Measurements from ENCODE around the gene ANXA8. TPM values are rescaled to one million over a fixed set of nuclear protein-coding genes. Genes with fewer than 3 reads are reported as not detected.
"Not testable (repeated sequence)": the region's sequence is repeated elsewhere in the genome, so short reads cannot be mapped to it uniquely, and the experiment has no call there.

Gene ANXA8
- polyA plus RNA-seq (2012; ENCODE audit: insufficient read depth, insufficient read length): not detected

GRCh38 chr10:47483923-47484322 lies at the start of gene ANXA8:
Gene ANXA8, minus strand, starts transcription at chr10:47484115. Its CDS starts 182 bp downstream, at chr10:47483933.
- not testable (repeated sequence) for H3K4me3 ChIP-seq (ENCODE audit: low read length); DNase-seq (ENCODE audit: low read depth, low spot score)

DNA sequence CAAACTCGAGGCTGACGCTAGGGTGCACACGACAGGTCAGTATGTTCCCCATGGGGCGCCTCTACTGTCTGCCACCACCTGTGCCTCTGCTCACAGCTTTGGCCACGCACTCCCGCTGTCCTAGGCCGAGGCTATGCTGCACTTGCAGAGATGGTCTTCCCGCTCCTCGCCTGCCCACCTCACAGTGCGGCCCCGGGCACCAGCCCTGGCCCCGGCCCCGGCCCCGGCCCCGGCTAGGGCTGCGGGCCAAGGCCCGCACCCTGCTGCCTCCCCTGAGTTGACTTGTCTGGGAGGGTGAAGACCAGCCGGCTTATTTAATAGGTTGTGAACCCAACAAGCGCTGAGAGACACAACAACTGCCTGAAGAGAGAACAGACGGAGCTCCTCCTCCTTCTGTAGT lies 39.6 kb upstream of the ANXA8 start, which contains the start of gene AGAP9:
TSS of gene AGAP9 (minus strand) at position 164 of the 400 bp plus-strand sequence. CDS start at position 52, 112 bp downstream.
- H3K4me3 ChIP-seq (ENCODE audit: low read length); DNase-seq (ENCODE audit: low read depth, low spot score): not testable (repeated sequence)

DNA sequence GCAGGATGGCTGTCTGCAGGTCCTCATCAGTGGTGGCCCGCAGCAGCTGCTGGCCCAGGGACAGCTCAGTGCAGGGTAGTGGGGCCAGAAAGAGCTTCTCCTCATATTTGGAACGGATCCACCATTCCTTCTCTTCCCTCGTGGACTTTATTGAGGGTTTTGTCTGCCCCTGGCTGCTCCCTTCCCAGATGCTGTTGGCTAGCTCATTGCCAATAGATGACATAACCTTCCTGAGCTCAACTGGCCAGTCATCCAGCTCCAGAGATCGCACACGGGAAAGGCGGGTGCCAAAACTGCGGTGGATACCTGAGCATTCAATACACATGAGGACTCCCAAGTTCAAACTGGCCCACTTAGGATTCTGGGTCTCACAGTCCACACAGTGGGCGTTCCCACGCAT lies 18.4 kb upstream of the ANXA8 start:
- not testable (repeated sequence) for DNase-seq (ENCODE audit: low read depth, low spot score); H3K4me3 ChIP-seq (ENCODE audit: low read length)

DNA sequence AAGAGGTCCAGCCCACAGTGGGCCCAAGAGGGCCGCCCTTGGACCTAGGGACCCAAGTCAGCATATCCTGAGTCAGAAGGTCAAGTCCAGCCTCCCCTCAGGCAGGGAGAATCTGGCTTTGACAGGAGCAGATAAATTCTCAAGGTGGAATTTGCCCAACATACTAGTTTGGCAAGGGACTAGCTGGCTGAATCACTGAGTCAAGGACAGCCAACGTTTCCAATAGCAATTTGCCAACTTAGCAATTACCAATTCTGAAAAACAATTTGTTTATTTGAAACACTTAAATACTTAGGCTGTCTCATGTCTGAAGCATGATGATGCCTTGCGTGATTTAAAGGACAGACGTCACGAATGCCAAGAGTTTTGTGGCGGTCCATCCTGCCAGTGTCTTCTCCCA lies 10.3 kb upstream of the ANXA8 start:
- H3K4me3 ChIP-seq (ENCODE audit: low read length); DNase-seq (ENCODE audit: low read depth, low spot score): not testable (repeated sequence)

DNA sequence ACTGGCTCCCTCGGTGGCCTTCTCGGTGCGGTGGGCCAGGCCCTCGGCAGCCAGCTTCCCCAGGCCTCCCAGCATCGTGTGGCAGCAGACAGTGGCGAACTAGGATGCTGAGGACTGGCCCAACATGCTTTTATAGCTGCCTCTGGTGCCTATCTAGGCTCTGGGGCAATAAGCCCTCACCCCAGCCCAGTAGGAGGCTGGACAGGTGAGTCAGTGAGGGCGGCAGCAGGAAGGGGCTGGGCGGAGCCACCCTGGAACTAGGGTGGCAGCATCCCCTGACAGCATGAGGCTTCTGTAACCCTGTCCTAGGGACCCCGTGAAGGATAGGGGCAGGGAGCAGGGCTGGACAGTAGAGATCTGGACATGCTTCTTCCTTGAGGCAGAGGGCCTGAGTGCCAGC lies 7.7 kb upstream of the ANXA8 start, which contains the start of gene FAM25G:
TSS of gene FAM25G (minus strand) at position 101 of the 400 bp plus-strand sequence. CDS start at position 75, 26 bp downstream.
- DNase-seq (ENCODE audit: low read depth, low spot score); H3K4me3 ChIP-seq (ENCODE audit: low read length): not testable (repeated sequence)

GRCh38 chr10:47489630-47490029 lies 5.7 kb upstream of the ANXA8 start:
- DNase-seq (ENCODE audit: low read depth, low spot score); H3K4me3 ChIP-seq (ENCODE audit: low read length): not testable (repeated sequence)

DNA sequence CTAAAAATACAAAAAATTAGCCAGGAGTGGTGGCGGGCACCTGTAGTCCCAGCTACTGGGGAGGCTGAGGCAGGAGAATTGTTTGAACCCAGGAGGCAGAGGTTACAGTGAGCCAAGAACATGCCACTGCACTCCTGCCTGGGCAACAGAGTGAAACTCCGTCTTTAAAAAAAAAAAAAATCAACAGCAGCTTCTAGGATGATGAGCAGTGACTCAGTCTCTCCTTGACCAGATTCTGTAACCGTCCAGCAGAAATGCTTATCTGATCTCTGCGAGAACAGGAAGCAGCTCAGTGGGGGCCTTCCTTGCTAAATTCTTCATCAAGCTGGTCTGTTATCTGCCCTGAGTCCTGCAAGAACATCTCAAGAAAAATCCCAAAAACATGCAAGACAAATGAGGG lies 2.0 kb upstream of the ANXA8 start:
- H3K4me3 ChIP-seq (ENCODE audit: low read length); DNase-seq (ENCODE audit: low read depth, low spot score): not testable (repeated sequence)

DNA sequence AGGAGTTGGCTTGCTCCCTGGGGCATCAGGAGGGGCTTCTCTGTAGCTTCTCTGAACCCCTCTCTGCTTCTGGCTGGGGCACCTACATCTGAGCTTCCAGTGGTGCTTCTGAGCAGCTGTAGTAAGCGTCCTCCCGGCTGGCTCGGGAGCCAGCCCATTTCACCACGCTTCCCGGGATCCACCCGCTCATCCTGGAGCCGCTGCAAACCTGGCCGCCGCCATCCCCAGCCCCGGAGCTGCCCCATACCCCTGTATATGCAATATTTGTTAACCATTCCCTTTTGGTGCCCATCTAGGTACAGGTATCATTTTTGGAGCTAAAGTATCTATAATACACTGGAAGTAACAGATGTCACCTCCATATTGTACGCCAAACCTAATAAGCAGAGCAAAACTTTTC lies 871 bp upstream of the ANXA8 start:
- DNase-seq (ENCODE audit: low read depth, low spot score); H3K4me3 ChIP-seq (ENCODE audit: low read length): not testable (repeated sequence)

- not testable (repeated sequence) for H3K4me3 ChIP-seq (ENCODE audit: low read length); DNase-seq (ENCODE audit: low read depth, low spot score)
These were observed 1.5 kb downstream of the ANXA8 start for GRCh38 chr10:47482367-47482766.

GRCh38 chr10:47481768-47482181 lies 2.1 kb downstream of the ANXA8 start:
- not testable (repeated sequence) for H3K4me3 ChIP-seq (ENCODE audit: low read length); DNase-seq (ENCODE audit: low read depth, low spot score)

DNA sequence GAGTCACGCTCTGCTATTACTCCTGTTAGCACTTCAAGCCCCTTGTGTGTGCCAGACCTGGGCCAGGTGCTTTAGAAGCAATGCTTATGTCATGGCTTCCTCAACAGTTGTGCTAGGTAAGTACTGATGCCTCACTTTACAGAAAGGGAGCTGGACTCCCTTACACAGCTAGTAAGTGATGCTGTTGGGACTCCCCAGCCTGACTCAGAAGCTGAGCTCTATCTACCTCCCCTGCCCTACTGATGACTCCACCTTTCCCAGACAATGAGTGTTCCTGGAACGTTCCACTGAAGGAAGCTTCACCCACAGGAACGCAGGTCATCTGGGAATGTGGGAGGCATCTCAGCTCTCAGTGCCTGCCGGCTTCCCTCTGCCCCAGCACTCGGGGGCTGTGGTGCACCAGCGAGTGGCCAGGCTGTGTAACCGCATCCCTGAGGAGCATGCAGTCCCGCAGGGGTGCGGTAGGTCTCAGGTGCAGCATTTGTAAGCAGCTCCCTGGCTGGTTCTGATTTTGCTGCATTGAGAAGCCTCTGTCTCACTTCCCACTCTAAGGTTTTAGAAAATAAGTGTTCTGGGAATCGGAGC lies 2.6 kb downstream of the ANXA8 start:
- H3K4me3 ChIP-seq (ENCODE audit: low read length); DNase-seq (ENCODE audit: low read depth, low spot score): not testable (repeated sequence)

GRCh38 chr10:47480133-47480532 lies 3.8 kb downstream of the ANXA8 start:
- DNase-seq (ENCODE audit: low read depth, low spot score); H3K4me3 ChIP-seq (ENCODE audit: low read length): not testable (repeated sequence)

DNA sequence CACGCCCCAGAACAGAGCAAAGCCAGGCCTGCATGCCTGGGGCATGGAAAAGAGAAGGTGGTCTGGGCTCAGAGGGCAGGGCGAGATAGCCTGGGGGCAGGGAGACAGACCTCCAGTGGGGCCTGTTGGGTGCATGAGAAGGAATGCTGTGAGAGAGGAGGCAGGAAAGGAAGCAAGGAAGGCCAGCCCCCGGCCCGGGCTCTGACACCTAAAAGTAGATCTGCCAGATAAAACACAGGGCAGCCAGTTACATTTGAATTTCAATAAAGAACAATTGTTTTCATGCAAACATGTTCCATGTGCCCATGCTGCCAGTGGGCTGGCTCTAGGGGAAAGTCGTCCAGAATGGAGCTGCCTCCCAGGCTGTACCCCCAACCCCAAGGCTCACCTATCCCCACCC lies 5.8 kb downstream of the ANXA8 start:
- not testable (repeated sequence) for DNase-seq (ENCODE audit: low read depth, low spot score); H3K4me3 ChIP-seq (ENCODE audit: low read length)

DNA sequence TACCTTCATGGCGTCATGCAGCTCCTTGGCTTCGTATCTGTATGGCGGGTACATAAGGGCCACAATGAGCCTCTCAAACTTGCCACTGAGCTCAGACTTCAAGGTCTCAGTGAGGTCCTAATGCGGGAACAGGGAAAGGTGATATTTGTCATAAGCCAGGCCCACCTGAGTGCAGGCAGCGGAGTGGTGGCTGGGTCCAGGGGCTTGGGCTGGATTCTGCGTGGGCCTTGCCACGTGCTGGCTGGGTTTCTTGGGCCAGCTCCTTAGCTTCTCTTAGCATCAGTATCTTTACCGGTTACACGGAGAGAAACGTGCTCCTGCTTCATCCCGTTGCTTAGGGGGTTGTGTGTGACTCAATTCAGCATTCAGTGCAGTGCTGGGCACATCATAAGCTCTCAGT lies 6.8 kb downstream of the ANXA8 start:
- not testable (repeated sequence) for H3K4me3 ChIP-seq (ENCODE audit: low read length); DNase-seq (ENCODE audit: low read depth, low spot score)

DNA sequence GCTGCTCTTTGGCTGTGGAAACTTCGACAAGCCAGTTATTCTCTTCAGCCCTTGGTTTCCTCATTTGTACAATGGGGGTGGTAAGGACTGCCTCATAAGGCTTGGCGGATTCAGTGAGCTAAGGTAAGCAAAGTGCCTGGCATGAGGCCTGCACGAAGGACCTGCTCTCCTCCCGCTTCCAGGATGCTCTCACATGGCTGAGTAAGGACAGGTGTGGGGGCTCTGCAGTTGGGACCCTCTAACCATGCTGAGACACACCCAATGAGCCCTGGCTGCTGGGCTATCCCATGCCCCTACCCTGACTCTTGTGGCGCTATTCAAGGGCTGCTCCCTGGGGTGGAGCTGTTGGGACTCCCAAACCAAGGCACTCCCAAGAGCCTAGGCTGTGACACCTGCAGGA lies 8.8 kb downstream of the ANXA8 start:
- H3K4me3 ChIP-seq (ENCODE audit: low read length); DNase-seq (ENCODE audit: low read depth, low spot score): not testable (repeated sequence)

DNA sequence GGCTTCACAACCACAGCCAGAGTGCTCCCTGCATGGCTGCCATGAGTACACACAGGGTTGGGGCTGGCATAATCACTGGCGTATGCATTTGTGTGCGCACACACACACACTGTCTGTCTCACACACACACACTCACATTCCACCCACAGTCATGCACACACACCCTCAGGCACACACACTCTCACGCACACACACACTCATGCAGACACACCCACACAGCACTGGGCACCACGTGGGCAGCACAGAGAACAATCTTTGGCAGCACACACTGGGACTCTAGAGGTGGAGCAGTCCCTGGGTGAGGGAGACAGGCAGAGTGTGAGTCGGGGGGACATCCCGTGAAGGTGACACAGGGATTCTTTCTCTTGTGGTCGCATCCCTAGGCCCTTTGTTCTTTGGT lies 10.4 kb downstream of the ANXA8 start:
- not testable (repeated sequence) for DNase-seq (ENCODE audit: low read depth, low spot score); H3K4me3 ChIP-seq (ENCODE audit: low read length)

- DNase-seq (ENCODE audit: low read depth, low spot score); H3K4me3 ChIP-seq (ENCODE audit: low read length): not testable (repeated sequence)
These were observed 11.3 kb downstream of the ANXA8 start for GRCh38 chr10:47472647-47473046.

- H3K4me3 ChIP-seq (ENCODE audit: low read length); DNase-seq (ENCODE audit: low read depth, low spot score): not testable (repeated sequence)
These were observed 11.8 kb downstream of the ANXA8 start for GRCh38 chr10:47472072-47472471.

DNA sequence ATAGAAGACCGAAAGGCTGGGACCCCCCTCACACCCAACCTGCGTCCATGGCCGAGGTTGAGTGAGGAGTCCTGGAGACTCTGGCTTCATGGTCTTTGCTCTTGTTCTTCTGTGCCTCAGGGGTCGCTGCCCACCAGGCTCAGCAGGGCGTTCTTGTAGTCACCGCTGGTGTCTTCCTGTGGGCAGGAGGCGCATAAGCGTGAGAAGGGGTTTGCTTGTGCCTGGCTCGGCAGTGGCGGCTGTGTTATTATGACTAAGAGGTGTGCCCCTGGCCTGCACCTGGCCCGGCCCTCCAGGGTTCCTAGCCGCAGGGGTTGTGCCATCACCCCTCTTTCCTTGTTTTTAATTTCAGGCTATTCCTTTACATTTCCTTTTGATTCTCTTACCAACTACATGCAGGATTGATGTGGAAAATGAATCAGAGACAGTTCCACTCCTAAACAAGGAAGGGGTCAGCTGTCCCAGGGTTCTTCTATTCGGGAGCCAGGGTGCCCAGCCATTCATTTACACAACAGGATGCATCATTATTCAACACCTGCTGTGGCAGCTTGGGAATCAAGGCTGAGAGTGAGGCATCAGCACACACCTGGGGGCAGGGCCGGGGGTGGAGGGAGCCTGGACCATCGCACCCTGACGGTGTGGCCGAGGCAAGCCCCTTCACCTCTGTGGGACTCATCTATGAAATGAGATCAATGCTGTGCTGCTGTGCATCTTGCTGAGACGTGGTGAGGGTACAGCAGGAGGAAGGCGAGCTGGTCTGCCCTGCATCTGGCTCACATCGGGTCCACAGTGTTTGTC lies 15.0 kb downstream of the ANXA8 start:
- DNase-seq (ENCODE audit: low read depth, low spot score); H3K4me3 ChIP-seq (ENCODE audit: low read length): not testable (repeated sequence)

DNA sequence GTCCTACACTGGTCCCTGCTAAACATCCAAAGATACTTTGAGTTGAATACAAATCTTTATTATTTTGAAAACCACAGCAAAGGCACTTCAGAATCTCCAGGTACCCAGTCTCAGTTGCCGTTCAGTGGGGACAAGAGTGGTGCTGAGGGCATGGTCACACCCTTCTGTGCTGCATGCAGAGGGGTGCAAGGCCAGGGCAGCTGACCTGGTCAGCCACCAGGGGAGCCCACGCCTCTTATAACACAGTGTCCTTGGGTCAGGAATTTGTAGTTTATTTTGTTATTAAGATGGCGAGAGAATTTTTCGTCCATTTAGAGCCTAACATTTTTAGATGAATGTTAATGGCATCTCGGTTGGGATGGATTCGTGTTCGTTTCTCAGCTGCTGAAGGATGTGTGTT lies 16.0 kb downstream of the ANXA8 start:
- H3K4me3 ChIP-seq (ENCODE audit: low read length); DNase-seq (ENCODE audit: low read depth, low spot score): not testable (repeated sequence)

Measured in Jurkat, Clone E6-1 (cell line).